Prostate gland (tissue), 2 donors: ENCODE measurements around the gene SRD5A1. TPM values are rescaled to one million over a fixed set of nuclear protein-coding genes. Genes with fewer than 3 reads are reported as not detected.

Experiments used
- DNase-seq: peaks from one replicate; pipeline ENCODE4 v3.0.0-alpha.2; 2019; ENCODE audit warnings: low spot score
- H3K27ac ChIP-seq, 2 donors: fragments of 200-600 bp; sonication (generic); 2 replicates each; pipeline ENCODE4 v1.5.1; 2017 to 2019
- H3K27me3 ChIP-seq: fragments of 200-600 bp; sonication (generic); replicated peaks from 2 replicates; pipeline ENCODE4 v1.5.1; 2019; ENCODE audit not compliant: insufficient read depth
- H3K36me3 ChIP-seq, 2 donors: fragments of 200-600 bp; sonication (generic); 1 replicate in 1 of 2; 2 replicates in 1 of 2; pipeline versions ENCODE4 v1.5.1 to v1.8.1; 2017 to 2019
- H3K4me1 ChIP-seq: fragments of 200-600 bp; sonication (generic); replicated peaks from 2 replicates; pipeline ENCODE4 v1.5.1; 2019
- H3K4me3 ChIP-seq, 2 donors: fragments of 200-600 bp; sonication (generic); 2 replicates each; pipeline ENCODE4 v1.5.1; 2017 to 2019
- H3K9me3 ChIP-seq: fragments of 200-600 bp; sonication (generic); 2 replicates; pipeline ENCODE4 v1.5.1; 2017
- POLR2A ChIP-seq: fragments of 450-650 bp; IDR thresholded peaks from one replicate; pipeline ENCODE4 v1.6.1; 2016; ENCODE audit warnings: antibody characterized with exemption, mild to moderate bottlenecking
- POLR2AphosphoS5 ChIP-seq: sonication (generic); formaldehyde crosslinking; IDR thresholded peaks from one replicate; pipeline ENCODE4 v1.6.1; 2017; ENCODE audit warnings: antibody characterized with exemption
- whole genome bisulfite sequencing: methylation state at CpG from one replicate; pipeline ENCODE4 v1.1.5; 2018; 5-methylcytosine and 5-hydroxymethylcytosine counted together
- intact Hi-C: fragments of 100-400 bp; cut with DNase I; formaldehyde crosslinking; loops from one replicate; pipeline ENCODE4 v1.14.2; 2022
- total RNA-seq, 2 donors: library from RNA; depleted of rRNA; stranded (reverse); fragments of >200 nt; gene quantifications; one replicate each; pipeline ENCODE4 v1.1.0, GENCODE V29; 2016
- TF ChIP-seq, protein P1 (sequence below), 4 experiments: fragments of 200-600 bp in 2 of 4; fragments of 450-650 bp in 2 of 4; sonication (generic) in 2 of 4; IDR thresholded peaks; 1 replicate in 3 of 4; 2 replicates in 1 of 4; pipeline ENCODE4 v1.5.1; 2016 to 2019; ENCODE audit warnings: antibody characterized with exemption in 4 of 4, mild to moderate bottlenecking in 2 of 4, moderate library complexity in 2 of 4

The SRD5A1 gene
- total RNA-seq, 2 donors from 2014 or later: 9.4 to 29.3 TPM

DNA sequence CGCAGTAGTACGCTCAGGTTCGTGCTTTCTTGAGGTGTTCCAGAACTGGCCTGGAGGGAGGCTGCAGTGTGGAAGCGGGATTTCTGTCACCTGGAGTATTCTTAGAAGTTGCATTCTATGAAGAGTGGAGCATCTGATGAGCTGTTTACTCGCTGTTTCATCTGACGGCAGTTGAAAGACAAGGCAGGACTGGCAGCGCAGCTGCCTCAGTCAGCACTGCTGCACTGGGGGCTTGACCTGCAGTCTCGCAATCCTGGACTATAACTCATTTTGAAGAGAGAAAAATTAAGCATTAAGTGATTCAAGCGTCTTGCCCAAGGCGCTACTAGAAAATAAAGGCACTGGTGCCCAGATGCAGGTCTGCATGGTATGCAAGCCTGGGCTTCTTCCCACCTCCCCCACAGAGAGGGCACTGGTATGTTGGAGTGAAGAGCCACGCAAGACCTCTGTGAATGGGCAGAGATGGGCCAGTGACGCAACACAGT lies 90.6 kb downstream of the SRD5A1 start:
- H3K9me3 ChIP-seq: no peaks in the 10 kb centered on the region
- H3K4me1 ChIP-seq: peaks cover 3% of the 10 kb centered on the region
- 87% methylated on average over 12 of the region's 12 CpGs for WGBS
- no peak overlapping the region for H3K27ac ChIP-seq
- H3K36me3 ChIP-seq: no peaks in the 10 kb centered on the region
- no peaks in the 10 kb centered on the region for H3K27me3 ChIP-seq
- DNase-seq: no peak
- no peak overlapping the region for H3K4me3 ChIP-seq
- intact Hi-C loops: no loop called here
- TF ChIP-seq POLR2AphosphoS5 (no peak), POLR2A (no peak)
- TF ChIP-seq, protein P1, sequence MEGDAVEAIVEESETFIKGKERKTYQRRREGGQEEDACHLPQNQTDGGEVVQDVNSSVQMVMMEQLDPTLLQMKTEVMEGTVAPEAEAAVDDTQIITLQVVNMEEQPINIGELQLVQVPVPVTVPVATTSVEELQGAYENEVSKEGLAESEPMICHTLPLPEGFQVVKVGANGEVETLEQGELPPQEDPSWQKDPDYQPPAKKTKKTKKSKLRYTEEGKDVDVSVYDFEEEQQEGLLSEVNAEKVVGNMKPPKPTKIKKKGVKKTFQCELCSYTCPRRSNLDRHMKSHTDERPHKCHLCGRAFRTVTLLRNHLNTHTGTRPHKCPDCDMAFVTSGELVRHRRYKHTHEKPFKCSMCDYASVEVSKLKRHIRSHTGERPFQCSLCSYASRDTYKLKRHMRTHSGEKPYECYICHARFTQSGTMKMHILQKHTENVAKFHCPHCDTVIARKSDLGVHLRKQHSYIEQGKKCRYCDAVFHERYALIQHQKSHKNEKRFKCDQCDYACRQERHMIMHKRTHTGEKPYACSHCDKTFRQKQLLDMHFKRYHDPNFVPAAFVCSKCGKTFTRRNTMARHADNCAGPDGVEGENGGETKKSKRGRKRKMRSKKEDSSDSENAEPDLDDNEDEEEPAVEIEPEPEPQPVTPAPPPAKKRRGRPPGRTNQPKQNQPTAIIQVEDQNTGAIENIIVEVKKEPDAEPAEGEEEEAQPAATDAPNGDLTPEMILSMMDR (IDR thresholded peaks at IDR 0.05): no peak

Other genes starting within 250 kb of the SRD5A1 start
- 1 to 10 TPM; 2.5 to 8.6 TPM for gene UBE2QL1, start 184.6 kb upstream of the SRD5A1 start, total RNA-seq
- 10 to 100 TPM; 40.8 to 54.5 TPM for gene NSUN2, start 396 bp upstream of the SRD5A1 start, total RNA-seq
- 10 to 100 TPM; 12.9 to 40.4 TPM for gene TENT4A, start 80.0 kb downstream of the SRD5A1 start, total RNA-seq